ENCODE data around the gene UCP2.

Gene UCP2

DNA sequence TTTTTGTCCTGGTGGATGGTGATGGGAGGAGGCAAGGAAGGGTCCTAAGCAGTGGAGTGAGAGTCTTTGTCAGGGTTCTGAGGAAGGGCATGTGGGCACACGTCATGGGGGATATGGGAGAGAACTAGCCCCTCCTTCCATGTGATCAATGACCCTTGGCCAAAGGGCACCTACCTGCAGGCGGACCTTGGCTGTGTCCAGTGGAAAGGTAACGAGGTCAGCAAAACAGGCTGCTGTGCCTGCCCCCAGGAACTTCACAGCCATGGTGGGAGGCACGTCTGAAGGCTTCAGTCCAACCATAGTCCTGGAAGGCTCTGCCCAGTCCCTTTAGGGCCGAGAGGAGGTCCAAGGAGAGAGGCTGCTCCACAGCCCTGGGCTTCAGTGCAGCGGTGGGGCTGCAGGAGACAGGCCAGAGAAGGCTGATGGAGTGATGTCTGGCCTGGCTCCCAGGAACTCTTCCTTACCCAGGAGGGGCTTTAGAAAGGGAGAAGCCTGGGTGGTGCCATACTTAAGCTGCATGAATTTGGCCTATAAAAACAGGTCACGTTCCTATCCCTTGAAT lies 24.2 kb upstream of the UCP2 start:
- ChIA-PET CTCF (interaction anchor here (1.8 kb wide), 1 partner anchor 27 kb away, joined by 4 read pairs; no protein-coding TSS in a partner anchor), POLR2A (no interaction called here)
- Histone ChIP-seq H3K27me3 (replicated peaks in 2 of 5; ENCODE audit: control insufficient read depth in 4 of 5, insufficient read depth in 5 of 5, low read length in 4 of 5) (no peaks in the 10 kb centered on the region), H3K9me3 (ENCODE audit: control extremely low read depth in 1 of 5, control insufficient read depth in 4 of 5, insufficient read depth in 2 of 5, low read depth in 1 of 5, low read length in 4 of 5) (no peaks in the 10 kb centered on the region), H3K4me3 (ENCODE audit: control insufficient read depth in 1 of 7, extremely low read depth in 1 of 7, insufficient read depth in 4 of 7, low read depth in 2 of 7, low read length in 6 of 7) (no peak overlapping the region), H3K36me3 (ENCODE audit: control insufficient read depth in 4 of 4, insufficient read depth in 4 of 4, low read length in 3 of 4) (peaks cover 0 to 21% (median 12%) of the 10 kb centered on the region in 4 experiments), H3K4me1 (ENCODE audit: control extremely low read depth in 1 of 4, control insufficient read depth in 4 of 4, insufficient read depth in 4 of 4, low read length in 3 of 4) (peaks cover 0 to 50% (median 40%) of the 10 kb centered on the region in 4 experiments), H3K27ac (ENCODE audit: insufficient read depth in 1 of 2, low read depth in 1 of 2, low read length in 2 of 2, poor library complexity in 1 of 2, severe bottlenecking in 2 of 2) (no peak overlapping the region)
- WGBS (ENCODE audit: insufficient coverage), result 94% methylated on average over 5 of the region's 7 CpGs
- no peak for DNase-seq

DNA sequence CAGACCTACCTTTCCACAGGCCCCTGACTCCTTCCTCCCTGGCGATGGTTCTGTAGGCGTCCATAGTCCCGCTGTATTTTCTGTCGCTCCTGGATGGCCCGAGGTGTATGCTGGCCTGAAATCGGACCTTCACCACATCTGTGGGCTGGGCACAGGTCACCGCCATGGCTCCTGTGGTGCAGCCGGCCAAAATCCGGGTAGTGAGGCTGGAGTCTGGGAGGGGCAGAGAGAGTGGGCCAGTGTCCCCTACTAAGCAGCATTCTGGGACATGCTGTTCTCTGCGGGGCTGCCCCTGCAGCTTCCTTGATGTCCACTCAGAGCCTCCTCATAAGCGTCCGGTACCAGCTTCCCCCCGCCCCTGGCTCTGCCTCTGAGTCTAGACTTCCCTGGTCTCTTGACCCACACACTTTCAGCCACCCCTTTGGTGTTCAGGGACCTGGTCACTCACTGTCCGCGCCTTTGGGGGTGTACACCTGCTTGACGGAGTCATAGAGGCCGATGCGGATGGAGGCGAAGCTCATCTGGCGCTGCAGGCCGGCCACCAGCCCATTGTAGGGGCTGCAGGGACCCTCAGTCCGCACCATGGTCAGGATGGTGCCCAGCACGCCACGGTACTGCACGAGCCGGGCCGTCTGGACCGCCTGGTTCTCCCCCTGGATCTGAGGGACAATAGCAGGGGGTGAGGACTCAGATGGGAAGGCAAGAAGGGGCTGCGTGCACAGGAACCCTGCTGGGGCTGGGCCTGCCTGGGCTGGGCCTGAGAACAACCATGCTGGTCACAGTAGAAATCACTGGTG lies 23.3 kb upstream of the UCP2 start:
- WGBS (ENCODE audit: insufficient coverage), result 96% methylated on average over 25 of the region's 29 CpGs

DNA sequence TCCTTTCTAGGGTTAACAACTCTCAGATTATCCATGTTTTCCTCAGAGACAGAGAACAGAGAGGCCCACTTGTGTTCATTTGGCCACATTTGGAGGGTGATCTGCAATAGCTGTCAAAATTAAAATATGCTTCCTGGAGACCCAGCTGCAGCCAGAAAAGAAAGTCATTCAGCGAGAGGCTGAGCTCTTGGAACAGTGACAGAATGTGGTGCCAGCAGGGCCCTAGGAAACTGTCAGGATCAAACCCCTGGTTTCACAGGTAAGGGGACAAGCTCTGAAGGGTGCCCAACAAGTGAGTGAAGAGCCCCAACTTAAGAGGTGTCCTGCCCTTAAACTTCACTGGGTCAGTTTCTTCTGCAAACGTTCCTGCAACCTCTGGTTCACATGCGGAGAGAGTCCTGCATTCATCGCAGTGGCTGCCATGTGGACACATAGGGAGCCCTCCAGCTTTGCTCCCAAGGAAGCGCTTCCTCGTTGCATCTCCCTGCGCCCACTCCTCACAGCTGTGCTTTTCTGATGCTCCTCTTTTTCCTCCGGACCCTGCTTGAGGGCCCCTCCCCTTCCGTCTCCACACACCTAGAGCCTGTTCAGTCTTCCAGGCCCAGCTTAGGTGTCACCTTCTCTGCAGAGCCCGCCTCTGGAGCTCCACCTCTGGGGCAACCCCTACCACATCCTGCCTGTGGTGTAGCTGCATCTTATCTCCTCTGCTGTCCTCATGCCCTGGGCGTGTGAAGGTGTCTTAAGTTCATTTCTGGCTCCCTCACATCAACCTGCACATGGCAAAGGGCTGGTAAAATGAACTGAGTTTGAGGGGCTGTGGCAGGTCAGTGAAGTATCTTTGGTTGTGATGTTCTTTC lies 22.3 kb upstream of the UCP2 start:
- POLR2A ChIA-PET, result interaction anchor here (0.6 kb wide), 1 partner anchor 22 kb away, joined by 3 read pairs; the partner anchor contains the start of gene UCP2
- peak overlapping the region; percentile 9 to 37 for H3K27ac ChIP-seq (ENCODE audit: insufficient read depth in 1 of 2, low read depth in 1 of 2, low read length in 2 of 2, poor library complexity in 1 of 2, severe bottlenecking in 2 of 2)

More for the DNA sequence above, 23.3 kb upstream of the UCP2 start:
- no peak overlapping the region for H3K27ac ChIP-seq (ENCODE audit: insufficient read depth in 1 of 2, low read depth in 1 of 2, low read length in 2 of 2, poor library complexity in 1 of 2, severe bottlenecking in 2 of 2)
- POLR2A ChIA-PET, result no interaction called here
- no peak overlapping the region for H3K4me3 ChIP-seq (ENCODE audit: control insufficient read depth in 1 of 7, extremely low read depth in 1 of 7, insufficient read depth in 4 of 7, low read depth in 2 of 7, low read length in 6 of 7)
- peaks cover 0 to 20% (median 14%) of the 10 kb centered on the region in 4 experiments for H3K36me3 ChIP-seq (ENCODE audit: control insufficient read depth in 4 of 4, insufficient read depth in 4 of 4, low read length in 3 of 4)
- peaks cover 0 to 41% (median 31%) of the 10 kb centered on the region in 4 experiments for H3K4me1 ChIP-seq (ENCODE audit: control extremely low read depth in 1 of 4, control insufficient read depth in 4 of 4, insufficient read depth in 4 of 4, low read length in 3 of 4)
- CTCF ChIA-PET, result interaction anchor here (0.7 to 1.5 kb wide), 6 partner anchors 7 to 38 kb away, joined by 3 to 4 read pairs (median 3); no protein-coding TSS in a partner anchor
- no peaks in the 10 kb centered on the region for H3K27me3 ChIP-seq (replicated peaks in 2 of 5; ENCODE audit: control insufficient read depth in 4 of 5, insufficient read depth in 5 of 5, low read length in 4 of 5)
- no peak for DNase-seq
- no peaks in the 10 kb centered on the region for H3K9me3 ChIP-seq (ENCODE audit: control extremely low read depth in 1 of 5, control insufficient read depth in 4 of 5, insufficient read depth in 2 of 5, low read depth in 1 of 5, low read length in 4 of 5)

DNA sequence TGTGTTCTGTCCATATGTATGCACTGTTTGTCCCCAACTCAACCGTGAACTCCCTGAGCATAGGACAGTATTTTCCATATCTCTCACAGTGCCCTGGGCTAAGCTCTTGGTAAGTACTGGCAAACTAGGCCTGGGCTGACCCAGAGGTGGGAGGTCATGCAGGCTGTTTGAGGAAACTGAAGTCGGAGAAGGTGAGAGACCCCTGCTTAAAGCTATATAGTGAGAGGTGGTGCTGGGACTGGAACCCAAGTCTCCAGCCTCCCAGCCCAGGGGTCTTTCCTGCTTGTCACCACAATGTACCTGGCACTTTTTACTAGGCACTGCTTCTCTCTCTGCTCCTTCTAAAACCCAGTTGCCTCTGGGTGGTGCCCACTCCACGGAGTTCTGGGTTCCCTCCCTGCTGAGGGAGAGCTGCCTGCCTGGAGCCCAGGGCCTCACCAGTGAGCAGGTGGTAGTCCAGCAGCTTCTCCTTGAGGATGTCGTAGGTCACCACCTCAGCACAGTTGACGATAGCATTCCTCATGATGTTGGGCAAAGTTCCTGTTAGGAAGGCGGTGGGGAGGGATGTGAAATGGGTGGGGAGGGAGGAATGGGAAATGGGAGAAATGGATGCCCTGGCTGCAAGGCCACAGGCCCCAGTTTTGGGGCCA lies 21.5 kb upstream of the UCP2 start:
- Histone ChIP-seq H3K36me3 (ENCODE audit: control insufficient read depth in 4 of 4, insufficient read depth in 4 of 4, low read length in 3 of 4) (peaks cover 0 to 19% (median 15%) of the 10 kb centered on the region in 4 experiments), H3K27ac (ENCODE audit: insufficient read depth in 1 of 2, low read depth in 1 of 2, low read length in 2 of 2, poor library complexity in 1 of 2, severe bottlenecking in 2 of 2) (peak overlapping the region in 1 of 2 experiments; percentile 9), H3K9me3 (ENCODE audit: control extremely low read depth in 1 of 5, control insufficient read depth in 4 of 5, insufficient read depth in 2 of 5, low read depth in 1 of 5, low read length in 4 of 5) (no peaks in the 10 kb centered on the region), H3K27me3 (replicated peaks in 2 of 5; ENCODE audit: control insufficient read depth in 4 of 5, insufficient read depth in 5 of 5, low read length in 4 of 5) (no peaks in the 10 kb centered on the region), H3K4me1 (ENCODE audit: control extremely low read depth in 1 of 4, control insufficient read depth in 4 of 4, insufficient read depth in 4 of 4, low read length in 3 of 4) (peaks cover 0 to 30% (median 21%) of the 10 kb centered on the region in 4 experiments), H3K4me3 (ENCODE audit: control insufficient read depth in 1 of 7, extremely low read depth in 1 of 7, insufficient read depth in 4 of 7, low read depth in 2 of 7, low read length in 6 of 7) (peak overlapping the region in 1 of 7 experiments; percentile 38)
- CTCF ChIA-PET, result interaction anchor here (1.1 to 1.9 kb wide), 3 partner anchors 9 to 20 kb away, joined by 3 to 5 read pairs (median 4); no protein-coding TSS in a partner anchor
- DNase-seq, result no peak
- WGBS (ENCODE audit: insufficient coverage), result 80% methylated on average over 6 of the region's 6 CpGs
- POLR2A ChIA-PET, result no interaction called here

More for the DNA sequence above, 22.3 kb upstream of the UCP2 start:
- DNase-seq, result peak in 2 of 3 donors; percentile 57 to 80
- CTCF ChIA-PET, result interaction anchor here (0.7 to 1.9 kb wide), 7 partner anchors 8 to 37 kb away, joined by 3 to 5 read pairs (median 3); no protein-coding TSS in a partner anchor
- 60% methylated on average over 10 of the region's 11 CpGs for WGBS (ENCODE audit: insufficient coverage)
- no peaks in the 10 kb centered on the region for H3K9me3 ChIP-seq (ENCODE audit: control extremely low read depth in 1 of 5, control insufficient read depth in 4 of 5, insufficient read depth in 2 of 5, low read depth in 1 of 5, low read length in 4 of 5)
- H3K36me3 ChIP-seq (ENCODE audit: control insufficient read depth in 4 of 4, insufficient read depth in 4 of 4, low read length in 3 of 4), result peaks cover 0 to 19% (median 15%) of the 10 kb centered on the region in 4 experiments
- H3K27me3 ChIP-seq (replicated peaks in 2 of 5; ENCODE audit: control insufficient read depth in 4 of 5, insufficient read depth in 5 of 5, low read length in 4 of 5), result no peaks in the 10 kb centered on the region
- peak overlapping the region in 2 of 7 experiments; percentile 1 to 38 for H3K4me3 ChIP-seq (ENCODE audit: control insufficient read depth in 1 of 7, extremely low read depth in 1 of 7, insufficient read depth in 4 of 7, low read depth in 2 of 7, low read length in 6 of 7)
- H3K4me1 ChIP-seq (ENCODE audit: control extremely low read depth in 1 of 4, control insufficient read depth in 4 of 4, insufficient read depth in 4 of 4, low read length in 3 of 4), result peaks cover 0 to 32% (median 22%) of the 10 kb centered on the region in 4 experiments

DNA sequence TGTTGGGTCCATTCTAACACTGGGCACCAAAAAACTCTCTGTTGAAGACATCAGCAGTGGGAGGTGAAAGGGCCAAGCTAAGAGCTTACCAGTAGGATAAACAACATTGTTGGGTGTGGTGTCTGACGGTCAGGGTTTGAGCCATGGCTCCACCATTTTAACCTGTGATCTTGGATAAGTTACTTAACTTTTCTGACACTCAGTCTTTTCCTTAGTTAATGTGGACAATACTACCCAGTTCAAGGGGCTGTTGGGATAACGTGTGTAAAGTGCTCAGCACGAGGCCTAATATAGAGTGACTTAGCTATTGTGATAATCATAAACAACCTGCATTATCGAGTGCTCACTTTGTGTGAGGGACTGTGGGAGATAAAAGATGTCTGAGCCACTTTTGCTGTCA lies 20.2 kb upstream of the UCP2 start:
- WGBS (ENCODE audit: insufficient coverage), result 100% methylated on average over 2 of the region's 4 CpGs
- no peak for DNase-seq
- Histone ChIP-seq H3K36me3 (ENCODE audit: control insufficient read depth in 4 of 4, insufficient read depth in 4 of 4, low read length in 3 of 4) (peaks cover 0 to 19% (median 15%) of the 10 kb centered on the region in 4 experiments), H3K4me3 (ENCODE audit: control insufficient read depth in 1 of 7, extremely low read depth in 1 of 7, insufficient read depth in 4 of 7, low read depth in 2 of 7, low read length in 6 of 7) (no peak overlapping the region), H3K27me3 (replicated peaks in 2 of 5; ENCODE audit: control insufficient read depth in 4 of 5, insufficient read depth in 5 of 5, low read length in 4 of 5) (no peaks in the 10 kb centered on the region), H3K27ac (ENCODE audit: insufficient read depth in 1 of 2, low read depth in 1 of 2, low read length in 2 of 2, poor library complexity in 1 of 2, severe bottlenecking in 2 of 2) (no peak overlapping the region), H3K4me1 (ENCODE audit: control extremely low read depth in 1 of 4, control insufficient read depth in 4 of 4, insufficient read depth in 4 of 4, low read length in 3 of 4) (peaks cover 0 to 26% (median 21%) of the 10 kb centered on the region in 4 experiments), H3K9me3 (ENCODE audit: control extremely low read depth in 1 of 5, control insufficient read depth in 4 of 5, insufficient read depth in 2 of 5, low read depth in 1 of 5, low read length in 4 of 5) (no peaks in the 10 kb centered on the region)
- ChIA-PET CTCF (interaction anchor here (1.1 to 2.5 kb wide), 4 partner anchors 11 to 37 kb away, joined by 4 to 7 read pairs (median 6); no protein-coding TSS in a partner anchor), POLR2A (interaction anchor here (0.7 kb wide), 1 partner anchor 131 kb away, joined by 3 read pairs; no protein-coding TSS in a partner anchor)

DNA sequence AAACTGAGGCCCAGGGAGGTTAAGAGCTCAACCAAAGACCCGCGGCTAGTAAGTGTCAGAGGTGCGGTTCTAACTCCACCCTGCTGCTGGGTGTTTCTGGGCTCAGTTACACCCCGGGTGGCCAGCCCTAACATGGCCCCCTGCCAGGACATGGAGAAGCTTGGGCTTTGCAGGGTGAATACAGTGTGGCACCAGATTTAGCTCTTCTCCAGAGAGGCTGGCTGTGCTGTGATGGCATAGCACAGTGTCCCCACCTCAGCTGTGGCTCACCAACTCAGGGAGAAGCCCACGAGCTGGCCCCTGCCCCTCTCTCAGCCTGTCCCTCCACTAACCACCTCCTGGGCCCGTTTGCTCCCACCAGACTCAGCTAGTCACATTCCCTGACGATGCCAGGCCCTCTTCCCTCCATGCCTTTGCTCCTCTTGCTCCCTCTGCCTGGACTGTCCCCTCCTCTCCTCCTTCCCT lies 19.2 kb upstream of the UCP2 start:
- POLR2A ChIA-PET, result interaction anchor here (0.6 to 0.7 kb wide), 2 partner anchors 56 to 130 kb away, joined by 3 read pairs; no protein-coding TSS in a partner anchor
- Histone ChIP-seq H3K4me1 (ENCODE audit: control extremely low read depth in 1 of 4, control insufficient read depth in 4 of 4, insufficient read depth in 4 of 4, low read length in 3 of 4) (peaks cover 0 to 26% (median 21%) of the 10 kb centered on the region in 4 experiments), H3K9me3 (ENCODE audit: control extremely low read depth in 1 of 5, control insufficient read depth in 4 of 5, insufficient read depth in 2 of 5, low read depth in 1 of 5, low read length in 4 of 5) (no peaks in the 10 kb centered on the region), H3K4me3 (ENCODE audit: control insufficient read depth in 1 of 7, extremely low read depth in 1 of 7, insufficient read depth in 4 of 7, low read depth in 2 of 7, low read length in 6 of 7) (no peak overlapping the region), H3K27me3 (replicated peaks in 2 of 5; ENCODE audit: control insufficient read depth in 4 of 5, insufficient read depth in 5 of 5, low read length in 4 of 5) (no peaks in the 10 kb centered on the region), H3K27ac (ENCODE audit: insufficient read depth in 1 of 2, low read depth in 1 of 2, low read length in 2 of 2, poor library complexity in 1 of 2, severe bottlenecking in 2 of 2) (no peak overlapping the region), H3K36me3 (ENCODE audit: control insufficient read depth in 4 of 4, insufficient read depth in 4 of 4, low read length in 3 of 4) (peaks cover 0 to 19% (median 15%) of the 10 kb centered on the region in 4 experiments)
- WGBS (ENCODE audit: insufficient coverage), result 92% methylated on average over 7 of the region's 7 CpGs
- DNase-seq, result no peak
- CTCF ChIA-PET, result interaction anchor here (1.1 to 2.5 kb wide), 4 partner anchors 10 to 36 kb away, joined by 3 to 7 read pairs (median 5); no protein-coding TSS in a partner anchor
